Peyer's patch (tissue), 4 donors: Measurements from ENCODE around the gene SLC4A8. TPM values are rescaled to one million over a fixed set of nuclear protein-coding genes. Genes with fewer than 3 reads are reported as not detected.

Experiments used
- DNase-seq, 3 donors: peaks; one replicate each; pipeline ENCODE4 v3.0.0-alpha.2; 2017 to 2019
- H3K27ac ChIP-seq, 4 donors: fragments of 200-600 bp; sonication (generic); one replicate each; pipeline ENCODE4 v1.5.1; 2016 to 2019
- H3K27me3 ChIP-seq, 2 donors: fragments of 200-600 bp; sonication (generic); one replicate each; pipeline ENCODE4 v1.5.1; 2019
- H3K36me3 ChIP-seq, 3 donors: fragments of 200-600 bp; sonication (generic); one replicate each; pipeline ENCODE4 v1.5.1; 2016 to 2019
- H3K4me1 ChIP-seq, 4 donors: fragments of 200-600 bp; sonication (generic); one replicate each; pipeline ENCODE4 v1.5.1; 2016 to 2019
- H3K4me3 ChIP-seq, 4 donors: fragments of 200-600 bp; sonication (generic); 1 replicate in 3 of 4; 2 replicates in 1 of 4; pipeline ENCODE4 v1.5.1; 2016 to 2019; ENCODE audit warnings: mild to moderate bottlenecking in 1 of 4
- H3K9me3 ChIP-seq, 4 donors: fragments of 200-600 bp; sonication (generic); one replicate each; pipeline ENCODE4 v1.5.1; 2016 to 2019; ENCODE audit warnings: mild to moderate bottlenecking in 1 of 4
- CTCF ChIP-seq, 6 experiments: fragments of 450-650 bp in 4 of 6; fragments of 200-600 bp in 2 of 6; sonication (generic) in 1 of 6; IDR thresholded peaks; one replicate each; pipeline ENCODE4 v1.5.1; 2017 to 2019; ENCODE audit warnings: antibody characterized with exemption in 6 of 6, mild to moderate bottlenecking in 3 of 6, moderate library complexity in 1 of 6
- POLR2A ChIP-seq, 2 donors: fragments of 450-650 bp; IDR thresholded peaks; one replicate each; pipeline ENCODE4 v1.5.1; 2017; ENCODE audit warnings: antibody characterized with exemption in 2 of 2, mild to moderate bottlenecking in 2 of 2, moderate library complexity in 2 of 2
- total RNA-seq, 4 donors: library from RNA; depleted of rRNA; stranded (reverse); fragments of >200 nt; gene quantifications; one replicate each; pipeline ENCODE4 v1.1.0, GENCODE V29; 2016

Gene SLC4A8
- total RNA-seq, 4 donors from 2014 or later: 1.9 to 49.5 (median 7.1) TPM

- Histone ChIP-seq H3K9me3 (no peaks in the 10 kb centered on the region), H3K4me1 (no peaks in the 10 kb centered on the region), H3K36me3 (no peaks in the 10 kb centered on the region), H3K27me3 (no peaks in the 10 kb centered on the region), H3K27ac (no peak overlapping the region), H3K4me3 (no peak overlapping the region)
- TF ChIP-seq CTCF (IDR thresholded peaks at IDR 0.05) (no peak), POLR2A (IDR thresholded peaks at IDR 0.05) (no peak)
- no peak for DNase-seq
Measured at GRCh38 chr12:51484119-51484518, 59.5 kb downstream of the SLC4A8 start.

GRCh38 chr12:51488281-51488680, 63.6 kb downstream of the SLC4A8 start:
- no peaks in the 10 kb centered on the region for H3K4me1 ChIP-seq
- H3K27ac ChIP-seq: no peak overlapping the region
- H3K9me3 ChIP-seq: no peaks in the 10 kb centered on the region
- TF ChIP-seq CTCF (IDR thresholded peaks at IDR 0.05): no peak
- TF ChIP-seq POLR2A (IDR thresholded peaks at IDR 0.05): no peak
- H3K4me3 ChIP-seq: no peak overlapping the region
- H3K27me3 ChIP-seq: no peaks in the 10 kb centered on the region
- no peaks in the 10 kb centered on the region for H3K36me3 ChIP-seq
- DNase-seq: no peak

- TF ChIP-seq POLR2A (IDR thresholded peaks at IDR 0.05): no peak
- TF ChIP-seq CTCF (IDR thresholded peaks at IDR 0.05): no peak
- no peaks in the 10 kb centered on the region for H3K4me1 ChIP-seq
- H3K27me3 ChIP-seq: no peaks in the 10 kb centered on the region
- H3K27ac ChIP-seq: no peak overlapping the region
- H3K4me3 ChIP-seq: no peak overlapping the region
- no peak for DNase-seq
- H3K9me3 ChIP-seq: no peaks in the 10 kb centered on the region
- no peaks in the 10 kb centered on the region for H3K36me3 ChIP-seq
Measured at GRCh38 chr12:51493281-51493680, 68.7 kb downstream of the SLC4A8 start.

GRCh38 chr12:51496895-51497294, 72.3 kb downstream of the SLC4A8 start:
- no peaks in the 10 kb centered on the region for H3K9me3 ChIP-seq
- no peak overlapping the region for H3K4me3 ChIP-seq
- no peaks in the 10 kb centered on the region for H3K36me3 ChIP-seq
- H3K27ac ChIP-seq: no peak overlapping the region
- no peaks in the 10 kb centered on the region for H3K4me1 ChIP-seq
- no peaks in the 10 kb centered on the region for H3K27me3 ChIP-seq
- TF ChIP-seq POLR2A (IDR thresholded peaks at IDR 0.05) (no peak), CTCF (IDR thresholded peaks at IDR 0.05) (no peak)
- no peak for DNase-seq

- TF ChIP-seq CTCF (IDR thresholded peaks at IDR 0.05) (no peak), POLR2A (IDR thresholded peaks at IDR 0.05) (no peak)
- Histone ChIP-seq H3K27me3 (no peaks in the 10 kb centered on the region), H3K36me3 (no peaks in the 10 kb centered on the region), H3K4me3 (no peak overlapping the region), H3K9me3 (no peaks in the 10 kb centered on the region), H3K27ac (no peak overlapping the region), H3K4me1 (no peaks in the 10 kb centered on the region)
- DNase-seq: no peak
Measured at GRCh38 chr12:51504851-51505250, 80.2 kb downstream of the SLC4A8 start.
